Panc1 (cell line): ENCODE measurements around the gene HACD2.

Experiments
- POLR2AphosphoS5 ChIP-seq: IDR thresholded peaks from 2 replicates; pipeline ENCODE4 v1.6.1; 2012; ENCODE audit warnings: mild to moderate bottlenecking, low read depth, low read length, moderate library complexity
- SIN3A ChIP-seq: IDR thresholded peaks from 2 replicates; pipeline ENCODE4 v1.6.1; 2012; ENCODE audit warnings: low read depth, mild to moderate bottlenecking, low read length, moderate library complexity, borderline replicate concordance; ENCODE audit not compliant: insufficient read depth
- TF ChIP-seq, protein P1 (sequence below): fragments of 450-650 bp; IDR thresholded peaks from 2 replicates; pipeline ENCODE4 v1.5.1; 2017; ENCODE audit warnings: mild to moderate bottlenecking
- TF ChIP-seq, protein P2 (sequence below), 2 experiments: IDR thresholded peaks; 2 replicates each; pipeline ENCODE4 v1.6.1; 2011 to 2012; ENCODE audit warnings: low read depth in 2 of 2, control low read depth in 1 of 2, low read length in 1 of 2, mild to moderate bottlenecking in 1 of 2, moderate library complexity in 1 of 2; ENCODE audit not compliant: insufficient read depth in 1 of 2

DNA sequence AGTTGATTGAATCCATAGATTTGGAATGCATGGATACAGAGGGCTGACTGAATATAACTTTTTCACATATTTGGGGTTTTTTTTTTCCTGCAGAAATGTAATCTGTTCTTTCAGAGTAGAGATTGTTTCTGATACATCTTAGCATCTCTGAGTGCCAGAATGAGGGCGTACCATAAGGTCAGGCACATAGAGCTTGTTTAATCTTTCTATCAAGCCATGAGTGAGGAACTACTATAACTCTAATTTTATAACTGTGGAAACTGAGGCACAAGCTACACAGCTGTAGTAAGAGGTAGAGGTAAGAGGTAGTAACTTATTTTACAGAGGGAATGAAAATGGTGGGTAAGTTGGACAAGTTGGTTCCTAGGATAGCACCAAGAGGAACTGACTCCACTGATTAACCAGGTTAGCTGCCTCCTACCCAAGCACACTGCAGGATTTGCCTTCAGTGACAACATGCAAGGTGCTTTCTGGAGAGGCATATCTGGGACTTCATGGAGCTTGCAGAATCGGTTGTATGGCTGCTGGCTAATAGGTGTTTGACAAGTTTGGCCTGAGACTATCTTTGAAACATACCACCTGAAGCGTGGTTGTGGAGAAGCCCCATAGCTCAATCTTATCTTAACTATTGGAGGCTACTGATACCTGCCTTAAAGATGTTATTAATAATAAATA is 23.5 kb upstream of the HACD2 start:
- TF ChIP-seq, protein P1, sequence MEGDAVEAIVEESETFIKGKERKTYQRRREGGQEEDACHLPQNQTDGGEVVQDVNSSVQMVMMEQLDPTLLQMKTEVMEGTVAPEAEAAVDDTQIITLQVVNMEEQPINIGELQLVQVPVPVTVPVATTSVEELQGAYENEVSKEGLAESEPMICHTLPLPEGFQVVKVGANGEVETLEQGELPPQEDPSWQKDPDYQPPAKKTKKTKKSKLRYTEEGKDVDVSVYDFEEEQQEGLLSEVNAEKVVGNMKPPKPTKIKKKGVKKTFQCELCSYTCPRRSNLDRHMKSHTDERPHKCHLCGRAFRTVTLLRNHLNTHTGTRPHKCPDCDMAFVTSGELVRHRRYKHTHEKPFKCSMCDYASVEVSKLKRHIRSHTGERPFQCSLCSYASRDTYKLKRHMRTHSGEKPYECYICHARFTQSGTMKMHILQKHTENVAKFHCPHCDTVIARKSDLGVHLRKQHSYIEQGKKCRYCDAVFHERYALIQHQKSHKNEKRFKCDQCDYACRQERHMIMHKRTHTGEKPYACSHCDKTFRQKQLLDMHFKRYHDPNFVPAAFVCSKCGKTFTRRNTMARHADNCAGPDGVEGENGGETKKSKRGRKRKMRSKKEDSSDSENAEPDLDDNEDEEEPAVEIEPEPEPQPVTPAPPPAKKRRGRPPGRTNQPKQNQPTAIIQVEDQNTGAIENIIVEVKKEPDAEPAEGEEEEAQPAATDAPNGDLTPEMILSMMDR, result no peak
- TF ChIP-seq SIN3A, result no peak
- TF ChIP-seq POLR2AphosphoS5, result no peak
- TF ChIP-seq, protein P2, sequence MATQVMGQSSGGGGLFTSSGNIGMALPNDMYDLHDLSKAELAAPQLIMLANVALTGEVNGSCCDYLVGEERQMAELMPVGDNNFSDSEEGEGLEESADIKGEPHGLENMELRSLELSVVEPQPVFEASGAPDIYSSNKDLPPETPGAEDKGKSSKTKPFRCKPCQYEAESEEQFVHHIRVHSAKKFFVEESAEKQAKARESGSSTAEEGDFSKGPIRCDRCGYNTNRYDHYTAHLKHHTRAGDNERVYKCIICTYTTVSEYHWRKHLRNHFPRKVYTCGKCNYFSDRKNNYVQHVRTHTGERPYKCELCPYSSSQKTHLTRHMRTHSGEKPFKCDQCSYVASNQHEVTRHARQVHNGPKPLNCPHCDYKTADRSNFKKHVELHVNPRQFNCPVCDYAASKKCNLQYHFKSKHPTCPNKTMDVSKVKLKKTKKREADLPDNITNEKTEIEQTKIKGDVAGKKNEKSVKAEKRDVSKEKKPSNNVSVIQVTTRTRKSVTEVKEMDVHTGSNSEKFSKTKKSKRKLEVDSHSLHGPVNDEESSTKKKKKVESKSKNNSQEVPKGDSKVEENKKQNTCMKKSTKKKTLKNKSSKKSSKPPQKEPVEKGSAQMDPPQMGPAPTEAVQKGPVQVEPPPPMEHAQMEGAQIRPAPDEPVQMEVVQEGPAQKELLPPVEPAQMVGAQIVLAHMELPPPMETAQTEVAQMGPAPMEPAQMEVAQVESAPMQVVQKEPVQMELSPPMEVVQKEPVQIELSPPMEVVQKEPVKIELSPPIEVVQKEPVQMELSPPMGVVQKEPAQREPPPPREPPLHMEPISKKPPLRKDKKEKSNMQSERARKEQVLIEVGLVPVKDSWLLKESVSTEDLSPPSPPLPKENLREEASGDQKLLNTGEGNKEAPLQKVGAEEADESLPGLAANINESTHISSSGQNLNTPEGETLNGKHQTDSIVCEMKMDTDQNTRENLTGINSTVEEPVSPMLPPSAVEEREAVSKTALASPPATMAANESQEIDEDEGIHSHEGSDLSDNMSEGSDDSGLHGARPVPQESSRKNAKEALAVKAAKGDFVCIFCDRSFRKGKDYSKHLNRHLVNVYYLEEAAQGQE (IDR thresholded peaks at IDR 0.05; ENCODE audit: insufficient read depth in 1 of 2, low read depth in 2 of 2, low read length in 1 of 2), result no peak
